Measurements from ENCODE around the gene MMP11. TPM values are rescaled to one million over a fixed set of nuclear protein-coding genes. Genes with fewer than 3 reads are reported as not detected.

Gene MMP11
- total and polyA plus RNA-seq, 8 donors, result 1.2 to 10.7 (median 9.6) TPM

GRCh38 chr22:23826510-23827350, 54.1 kb downstream of the MMP11 start:
- intact Hi-C loops (cut with DNase I), result no loop called here
- Histone ChIP-seq H3K9me3 (no peaks in the 10 kb centered on the region), H3K27me3 (no peaks in the 10 kb centered on the region), H3K36me3 (peaks cover 0 to 98% of the 10 kb centered on the region in 2 donors), H3K27ac (no peak overlapping the region), H3K4me3 (no peak overlapping the region), H3K4me1 (no peaks in the 10 kb centered on the region)
- DNase-seq (no peak), ATAC-seq (no peak)
- TF ChIP-seq, protein P1, sequence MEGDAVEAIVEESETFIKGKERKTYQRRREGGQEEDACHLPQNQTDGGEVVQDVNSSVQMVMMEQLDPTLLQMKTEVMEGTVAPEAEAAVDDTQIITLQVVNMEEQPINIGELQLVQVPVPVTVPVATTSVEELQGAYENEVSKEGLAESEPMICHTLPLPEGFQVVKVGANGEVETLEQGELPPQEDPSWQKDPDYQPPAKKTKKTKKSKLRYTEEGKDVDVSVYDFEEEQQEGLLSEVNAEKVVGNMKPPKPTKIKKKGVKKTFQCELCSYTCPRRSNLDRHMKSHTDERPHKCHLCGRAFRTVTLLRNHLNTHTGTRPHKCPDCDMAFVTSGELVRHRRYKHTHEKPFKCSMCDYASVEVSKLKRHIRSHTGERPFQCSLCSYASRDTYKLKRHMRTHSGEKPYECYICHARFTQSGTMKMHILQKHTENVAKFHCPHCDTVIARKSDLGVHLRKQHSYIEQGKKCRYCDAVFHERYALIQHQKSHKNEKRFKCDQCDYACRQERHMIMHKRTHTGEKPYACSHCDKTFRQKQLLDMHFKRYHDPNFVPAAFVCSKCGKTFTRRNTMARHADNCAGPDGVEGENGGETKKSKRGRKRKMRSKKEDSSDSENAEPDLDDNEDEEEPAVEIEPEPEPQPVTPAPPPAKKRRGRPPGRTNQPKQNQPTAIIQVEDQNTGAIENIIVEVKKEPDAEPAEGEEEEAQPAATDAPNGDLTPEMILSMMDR (IDR thresholded peaks at IDR 0.05), result no peak

DNA sequence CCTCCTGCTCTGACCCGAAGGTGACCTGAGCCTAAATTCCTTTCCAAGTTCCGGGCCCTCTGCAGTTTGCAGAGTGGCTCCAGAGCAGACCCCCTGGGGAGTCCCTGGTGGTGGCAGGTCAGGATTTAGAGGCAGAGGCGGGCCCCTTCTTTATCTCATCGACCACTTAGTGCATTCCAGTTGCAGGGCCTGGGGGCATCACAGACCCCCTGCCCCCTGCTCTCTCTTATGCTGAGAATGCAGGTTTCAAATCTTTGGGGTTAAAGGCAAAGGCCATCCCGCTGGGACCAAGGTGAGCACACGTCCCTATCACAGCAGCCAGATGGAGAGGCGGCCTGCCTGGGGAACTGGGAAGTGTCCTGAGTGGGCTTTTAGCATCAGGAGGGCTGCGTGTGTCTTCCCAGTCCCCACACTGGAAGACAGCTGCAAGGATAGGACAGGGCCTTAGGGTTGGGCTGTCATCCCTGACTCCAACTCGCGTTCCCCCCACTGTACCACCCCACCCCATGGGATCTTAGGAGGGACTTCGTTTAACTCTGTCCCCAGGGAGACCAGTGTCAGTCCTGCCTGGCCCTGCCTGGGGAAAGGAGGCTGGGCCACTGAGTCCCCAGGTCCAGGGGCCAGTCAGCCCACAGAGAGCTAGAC, 54.8 kb downstream of the MMP11 start:
- Histone ChIP-seq H3K27me3 (no peaks in the 10 kb centered on the region), H3K4me1 (no peaks in the 10 kb centered on the region), H3K4me3 (no peak overlapping the region), H3K36me3 (peaks cover 0 to 98% of the 10 kb centered on the region in 2 donors), H3K9me3 (no peaks in the 10 kb centered on the region), H3K27ac (no peak overlapping the region)
- intact Hi-C loops (cut with DNase I), result no loop called here
- TF ChIP-seq, protein P1 (IDR thresholded peaks at IDR 0.05), result no peak
- no peak for DNase-seq
- ATAC-seq, result no peak

- Histone ChIP-seq H3K27me3 (no peaks in the 10 kb centered on the region), H3K27ac (no peak overlapping the region), H3K36me3 (peaks cover 0 to 98% of the 10 kb centered on the region in 2 donors), H3K9me3 (no peaks in the 10 kb centered on the region), H3K4me3 (no peak overlapping the region), H3K4me1 (no peaks in the 10 kb centered on the region)
- DNase-seq (no peak), ATAC-seq (no peak)
- TF ChIP-seq, protein P1 (IDR thresholded peaks at IDR 0.05), result no peak
- intact Hi-C loops (cut with DNase I), result no loop called here
These were observed 56.4 kb downstream of the MMP11 start for GRCh38 chr22:23828800-23829680.

GRCh38 chr22:23829845-23830372, 57.3 kb downstream of the MMP11 start:
- H3K27me3 ChIP-seq, result no peaks in the 10 kb centered on the region
- intact Hi-C loops (cut with DNase I), result loop anchor here in 1 of 2 donors (10.0 kb wide), 1 partner anchor 45 kb away; the partner anchor contains the start of gene SMARCB1
- H3K4me3 ChIP-seq, result no peak overlapping the region
- H3K4me1 ChIP-seq, result no peaks in the 10 kb centered on the region
- peaks cover 0 to 98% of the 10 kb centered on the region in 2 donors for H3K36me3 ChIP-seq
- no peak for DNase-seq
- no peak overlapping the region for H3K27ac ChIP-seq
- no peak for ATAC-seq
- TF ChIP-seq, protein P1 (IDR thresholded peaks at IDR 0.05), result no peak
- H3K9me3 ChIP-seq, result no peaks in the 10 kb centered on the region

All from left lung (tissue), 10 donors.